Nephron progenitor cell (in vitro differentiated cells): ENCODE data around the gene SPIRE1.

Experiments
- DNase-seq: peaks from one replicate; pipeline ENCODE4 v3.0.0; 2021
- H3K27ac Mint-ChIP-seq: 2 replicates; pipeline ENCODE4 v1.8.0; 2021; ENCODE audit warnings: mild to moderate bottlenecking, moderate library complexity, mixed read lengths
- H3K27me3 Mint-ChIP-seq: 2 replicates; pipeline ENCODE4 v1.8.0; 2021; ENCODE audit warnings: mild to moderate bottlenecking, low read depth, mixed read lengths; ENCODE audit not compliant: poor library complexity
- H3K36me3 Mint-ChIP-seq: 2 replicates; pipeline ENCODE4 v1.8.0; 2021; ENCODE audit warnings: low read depth, mixed read lengths
- H3K4me1 Mint-ChIP-seq: 2 replicates; pipeline ENCODE4 v1.8.0; 2021; ENCODE audit warnings: mixed read lengths
- H3K4me3 Mint-ChIP-seq: 2 replicates; pipeline ENCODE4 v1.8.0; 2021; ENCODE audit warnings: mild to moderate bottlenecking, moderate library complexity, mixed read lengths
- H3K9me3 Mint-ChIP-seq: 2 replicates; pipeline ENCODE4 v1.8.0; 2021; ENCODE audit warnings: mild to moderate bottlenecking, moderate library complexity, mixed read lengths
- CTCF ChIP-seq: fragments of 200-600 bp; sonication (generic); IDR thresholded peaks from 2 replicates; pipeline ENCODE4 v1.5.0; 2021; ENCODE audit warnings: antibody characterized with exemption

Gene SPIRE1

GRCh38 chr18:12403601-12404506 lies 254.1 kb downstream of the SPIRE1 start:
- no peak for DNase-seq
- Mint-ChIP-seq H3K27me3 (peaks cover 61% of the 10 kb centered on the region), H3K4me1 (peaks cover 23% of the 10 kb centered on the region), H3K9me3 (no peaks in the 10 kb centered on the region), H3K36me3 (no peaks in the 10 kb centered on the region), H3K4me3 (no peak overlapping the region), H3K27ac (no peak overlapping the region)
- TF ChIP-seq CTCF = no peak

DNA sequence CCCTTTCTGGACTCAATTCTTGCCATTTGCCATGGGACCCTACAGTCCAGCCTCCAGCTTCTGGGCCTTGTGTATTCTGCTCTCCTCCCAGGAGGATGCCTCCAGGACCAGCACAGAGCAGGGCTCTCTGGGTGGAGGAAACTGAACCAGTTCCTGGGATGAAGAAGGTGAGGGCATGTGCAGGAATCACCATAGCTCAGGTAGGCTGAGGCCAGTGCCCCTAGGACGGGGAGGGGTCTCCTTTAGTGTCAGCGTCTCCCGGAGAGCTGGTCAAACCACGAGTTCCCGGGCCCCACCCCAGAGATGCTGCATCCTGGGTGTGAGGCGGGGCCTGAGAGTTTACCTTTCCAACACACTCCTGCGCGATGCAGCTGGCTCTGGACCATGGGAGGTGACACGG lies 256.0 kb downstream of the SPIRE1 start:
- no peaks in the 10 kb centered on the region for H3K36me3 Mint-ChIP-seq
- H3K27me3 Mint-ChIP-seq = peaks cover 58% of the 10 kb centered on the region
- TF ChIP-seq CTCF = no peak
- H3K9me3 Mint-ChIP-seq = no peaks in the 10 kb centered on the region
- peaks cover 17% of the 10 kb centered on the region for H3K4me1 Mint-ChIP-seq
- H3K4me3 Mint-ChIP-seq = no peak overlapping the region
- no peak for DNase-seq
- H3K27ac Mint-ChIP-seq = no peak overlapping the region

DNA sequence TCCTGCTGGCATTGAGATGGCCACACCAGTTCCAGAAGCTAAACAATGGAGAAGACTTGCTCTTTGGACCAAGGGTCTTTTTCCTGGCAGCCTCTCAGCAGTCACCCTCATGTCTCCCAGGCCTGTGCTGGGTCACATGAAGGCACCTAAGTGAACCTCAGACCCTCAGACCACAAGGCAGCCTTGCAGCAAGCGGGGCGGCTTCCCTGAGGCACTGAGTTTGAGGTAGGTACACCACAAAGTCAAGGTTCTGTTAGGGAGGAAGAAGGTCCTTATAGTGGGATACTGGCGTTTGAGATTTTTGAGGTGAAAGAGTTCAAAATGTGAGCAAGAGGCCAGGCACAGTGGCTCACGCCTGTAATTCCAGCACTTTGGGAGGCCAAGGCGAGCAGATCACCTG lies 258.7 kb downstream of the SPIRE1 start:
- no peak for DNase-seq
- Mint-ChIP-seq H3K4me3 (no peak overlapping the region), H3K4me1 (peaks cover 16% of the 10 kb centered on the region)

GRCh38 chr18:12398625-12399024 lies 259.3 kb downstream of the SPIRE1 start:
- H3K27ac Mint-ChIP-seq = no peak overlapping the region

More for the DNA sequence above, 258.7 kb downstream of the SPIRE1 start:
- H3K36me3 Mint-ChIP-seq = no peaks in the 10 kb centered on the region
- peaks cover 38% of the 10 kb centered on the region for H3K27me3 Mint-ChIP-seq
- H3K9me3 Mint-ChIP-seq = no peaks in the 10 kb centered on the region
- H3K27ac Mint-ChIP-seq = peak overlapping the region; percentile 86
- no peak for TF ChIP-seq CTCF

GRCh38 chr18:12397793-12398192 lies 260.1 kb downstream of the SPIRE1 start:
- no peak for DNase-seq
- Mint-ChIP-seq H3K36me3 (no peaks in the 10 kb centered on the region), H3K9me3 (no peaks in the 10 kb centered on the region), H3K4me1 (peaks cover 11% of the 10 kb centered on the region), H3K27me3 (peaks cover 28% of the 10 kb centered on the region), H3K4me3 (no peak overlapping the region), H3K27ac (no peak overlapping the region)
- TF ChIP-seq CTCF = no peak

More at GRCh38 chr18:12398625-12399024, 259.3 kb downstream of the SPIRE1 start:
- Mint-ChIP-seq H3K4me3 (no peak overlapping the region), H3K9me3 (no peaks in the 10 kb centered on the region), H3K36me3 (no peaks in the 10 kb centered on the region), H3K4me1 (peaks cover 12% of the 10 kb centered on the region), H3K27me3 (peaks cover 33% of the 10 kb centered on the region)
- DNase-seq = no peak
- TF ChIP-seq CTCF = no peak

DNA sequence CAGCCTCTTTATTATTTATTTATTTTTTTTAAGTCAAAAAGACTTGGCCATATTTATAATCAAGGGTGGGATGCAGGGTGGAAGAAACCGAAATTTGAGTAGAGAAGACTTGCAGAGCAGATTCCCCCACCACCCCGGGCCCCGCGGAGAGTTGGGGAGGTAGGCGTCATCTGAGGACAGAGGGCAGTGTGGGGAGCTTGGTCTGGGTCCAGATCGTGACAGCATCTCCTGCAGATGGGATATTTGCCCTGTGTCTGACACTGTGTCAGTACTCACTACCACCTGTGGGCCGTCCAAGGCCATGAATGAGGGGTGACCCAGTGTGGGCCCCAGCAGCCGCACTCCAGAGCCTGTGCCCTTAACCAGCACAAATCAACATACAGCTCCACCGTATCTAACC lies 260.7 kb downstream of the SPIRE1 start:
- Mint-ChIP-seq H3K4me1 (peaks cover 11% of the 10 kb centered on the region), H3K27me3 (peaks cover 23% of the 10 kb centered on the region)

More for the DNA sequence above, 260.7 kb downstream of the SPIRE1 start:
- H3K36me3 Mint-ChIP-seq = no peaks in the 10 kb centered on the region
- no peak overlapping the region for H3K4me3 Mint-ChIP-seq
- H3K27ac Mint-ChIP-seq = no peak overlapping the region
- no peak for TF ChIP-seq CTCF
- H3K9me3 Mint-ChIP-seq = no peaks in the 10 kb centered on the region
- DNase-seq = no peak
